Cardiac septum (tissue), 1 donor: ENCODE measurements around the gene MRTFA. TPM values are rescaled to one million over a fixed set of nuclear protein-coding genes. Genes with fewer than 3 reads are reported as not detected.
"Not testable (repeated sequence)": the region's sequence is repeated elsewhere in the genome, so short reads cannot be mapped to it uniquely, and the experiment has no call there.

ENCODE experiments used
- DNase-seq: peaks from one replicate; pipeline ENCODE4 v3.0.0-alpha.2; 2020; ENCODE audit warnings: low spot score
- intact Hi-C: fragments of 100-400 bp; cut with DNase I; formaldehyde crosslinking; loops from one replicate; pipeline ENCODE4 v1.14.0; 2022
- total RNA-seq: library from RNA; stranded (reverse); fragmentation: NEBNext Ultra II Directional; extraction: Animal tissue kit (Norgen Biotek cat#: 25700); gene quantifications from one replicate; pipeline ENCODE4 v1.2.1, GENCODE V29; 2021
- donor health status: DM: no; HTN: no; CAD: no.

Gene MRTFA
- total RNA-seq, 1 donor from 2014 or later: 24.3 TPM

- DNase-seq: no peak
- intact Hi-C loops: no loop called here
Observed at GRCh38 chr22:40582063-40582462, 54.5 kb downstream of the MRTFA start.

- DNase-seq: no peak
- intact Hi-C loops: no loop called here
Observed at GRCh38 chr22:40580631-40581030, 55.9 kb downstream of the MRTFA start.

GRCh38 chr22:40578171-40578570, 58.3 kb downstream of the MRTFA start:
- DNase-seq: no peak
- intact Hi-C loops: no loop called here

- no peak for DNase-seq
- intact Hi-C loops: no loop called here
Observed at GRCh38 chr22:40572976-40573375, 63.5 kb downstream of the MRTFA start.

GRCh38 chr22:40571887-40572286, 64.6 kb downstream of the MRTFA start:
- no peak for DNase-seq
- intact Hi-C loops: no loop called here

GRCh38 chr22:40567626-40568328, 68.7 kb downstream of the MRTFA start:
- intact Hi-C loops: no loop called here
- no peak for DNase-seq

- DNase-seq: no peak
- intact Hi-C loops: no loop called here
Observed at GRCh38 chr22:40567106-40567505, 69.4 kb downstream of the MRTFA start.

GRCh38 chr22:40560994-40561515, 75.5 kb downstream of the MRTFA start:
- intact Hi-C loops: no loop called here

GRCh38 chr22:40560551-40560950, 76.0 kb downstream of the MRTFA start:
- DNase-seq: no peak
- intact Hi-C loops: no loop called here

More at GRCh38 chr22:40560994-40561515, 75.5 kb downstream of the MRTFA start:
- DNase-seq: no peak

- intact Hi-C loops: loop anchor here (10.0 kb wide), 1 partner anchor 123 kb away; no protein-coding TSS in a partner anchor
- no peak for DNase-seq
Observed at GRCh38 chr22:40557972-40558371, 78.5 kb downstream of the MRTFA start.

GRCh38 chr22:40556641-40557040, 79.9 kb downstream of the MRTFA start:
- no peak for DNase-seq
- intact Hi-C loops: loop anchor here (10.0 kb wide), 1 partner anchor 122 kb away; no protein-coding TSS in a partner anchor

- intact Hi-C loops: loop anchor here (5.0 to 10.0 kb wide), 2 partner anchors 93 to 119 kb away; no protein-coding TSS in a partner anchor
- not testable (repeated sequence) for DNase-seq
Observed at GRCh38 chr22:40554023-40554422, 82.5 kb downstream of the MRTFA start.

- intact Hi-C loops: loop anchor here (5.0 to 10.0 kb wide), 2 partner anchors 94 to 118 kb away; no protein-coding TSS in a partner anchor
- DNase-seq: no peak
Observed at GRCh38 chr22:40553014-40553554, 83.4 kb downstream of the MRTFA start.

GRCh38 chr22:40552070-40552469, 84.4 kb downstream of the MRTFA start:
- peak; percentile 81 for DNase-seq

GRCh38 chr22:40547729-40548143, 88.8 kb downstream of the MRTFA start:
- intact Hi-C loops: no loop called here
- DNase-seq: no peak

More at GRCh38 chr22:40552070-40552469, 84.4 kb downstream of the MRTFA start:
- intact Hi-C loops: loop anchor here (5.0 to 10.0 kb wide), 2 partner anchors 95 to 117 kb away; no protein-coding TSS in a partner anchor

GRCh38 chr22:40544758-40545157, 91.8 kb downstream of the MRTFA start:
- DNase-seq: no peak
- intact Hi-C loops: no loop called here

- intact Hi-C loops: no loop called here
- no peak for DNase-seq
Observed at GRCh38 chr22:40542821-40543540, 93.5 kb downstream of the MRTFA start.

- no peak for DNase-seq
- intact Hi-C loops: no loop called here
Observed at GRCh38 chr22:40541300-40541699, 95.2 kb downstream of the MRTFA start.

GRCh38 chr22:40540265-40540664, 96.3 kb downstream of the MRTFA start:
- intact Hi-C loops: no loop called here
- DNase-seq: no peak

GRCh38 chr22:40536149-40536548, 100.4 kb downstream of the MRTFA start:
- DNase-seq, intact Hi-C loops: not testable (repeated sequence)
